Measurements from ENCODE around the gene EHBP1.

Gene EHBP1

GRCh38 chr2:62660582-62661262, 44.8 kb upstream of the EHBP1 start:
- Histone ChIP-seq H3K79me2 (ENCODE audit: insufficient read depth, low read depth) (no peaks in the 10 kb centered on the region), H3K4me2 (no peak overlapping the region), H3K27ac (no peak overlapping the region), H3K9ac (no peak overlapping the region), H3K4me3 (IDR thresholded peaks at IDR 0.05; ENCODE audit: insufficient read depth, low read depth, low read length) (no peak overlapping the region), H4K20me1 (ENCODE audit: insufficient read depth) (no peaks in the 10 kb centered on the region), H2AFZ (ENCODE audit: low read depth) (no peak overlapping the region), H3K36me3 (ENCODE audit: insufficient read depth) (no peaks in the 10 kb centered on the region), H3K4me1 (ENCODE audit: low read depth, poor library complexity, severe bottlenecking) (peaks cover 28% of the 10 kb centered on the region), H3K27me3 (ENCODE audit: insufficient read depth, low read depth) (no peaks in the 10 kb centered on the region)
- no peak for TF ChIP-seq CTCF (conservative IDR thresholded peaks at IDR 0.05; ENCODE audit: low read depth, low read length)

GRCh38 chr2:62661263-62661635, 44.3 kb upstream of the EHBP1 start:
- H3K4me3 ChIP-seq (IDR thresholded peaks at IDR 0.05; ENCODE audit: insufficient read depth, low read depth, low read length): no peak overlapping the region
- H4K20me1 ChIP-seq (ENCODE audit: insufficient read depth): no peaks in the 10 kb centered on the region
- no peaks in the 10 kb centered on the region for H3K79me2 ChIP-seq (ENCODE audit: insufficient read depth, low read depth)
- no peaks in the 10 kb centered on the region for H3K36me3 ChIP-seq (ENCODE audit: insufficient read depth)
- H3K27ac ChIP-seq: no peak overlapping the region
- H3K4me2 ChIP-seq: no peak overlapping the region
- no peak overlapping the region for H2AFZ ChIP-seq (ENCODE audit: low read depth)
- H3K27me3 ChIP-seq (ENCODE audit: insufficient read depth, low read depth): no peaks in the 10 kb centered on the region
- no peak for TF ChIP-seq CTCF (conservative IDR thresholded peaks at IDR 0.05; ENCODE audit: low read depth, low read length)
- no peak overlapping the region for H3K9ac ChIP-seq
- H3K4me1 ChIP-seq (ENCODE audit: low read depth, poor library complexity, severe bottlenecking): peaks cover 28% of the 10 kb centered on the region

DNA sequence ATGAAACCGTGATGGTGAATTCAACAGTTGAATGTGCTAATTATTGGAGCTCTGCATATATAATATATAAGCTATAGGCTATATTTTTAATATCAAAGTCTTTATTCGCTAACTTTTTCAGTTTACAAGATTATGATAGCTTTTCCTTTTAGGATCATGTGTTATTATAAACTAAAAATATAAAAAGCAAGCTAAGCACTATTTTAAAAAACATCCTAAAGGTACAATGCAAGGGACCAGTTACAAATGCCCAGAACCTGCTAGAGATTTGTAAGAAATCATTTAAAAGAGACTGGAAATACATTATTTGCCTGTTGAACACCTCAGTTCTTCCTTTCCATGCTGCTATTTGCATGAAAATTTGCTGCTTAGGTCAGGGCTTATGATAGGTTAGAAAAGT, 43.4 kb upstream of the EHBP1 start:
- Histone ChIP-seq H3K4me1 (ENCODE audit: low read depth, poor library complexity, severe bottlenecking) (peaks cover 28% of the 10 kb centered on the region), H3K27me3 (ENCODE audit: insufficient read depth, low read depth) (no peaks in the 10 kb centered on the region), H4K20me1 (ENCODE audit: insufficient read depth) (no peaks in the 10 kb centered on the region), H3K4me3 (IDR thresholded peaks at IDR 0.05; ENCODE audit: insufficient read depth, low read depth, low read length) (no peak overlapping the region), H3K4me2 (no peak overlapping the region), H2AFZ (ENCODE audit: low read depth) (no peak overlapping the region), H3K36me3 (ENCODE audit: insufficient read depth) (no peaks in the 10 kb centered on the region), H3K79me2 (ENCODE audit: insufficient read depth, low read depth) (no peaks in the 10 kb centered on the region), H3K9ac (no peak overlapping the region), H3K27ac (no peak overlapping the region)
- TF ChIP-seq CTCF (conservative IDR thresholded peaks at IDR 0.05; ENCODE audit: low read depth, low read length): no peak

GRCh38 chr2:62662554-62662953, 43.0 kb upstream of the EHBP1 start:
- TF ChIP-seq CTCF (conservative IDR thresholded peaks at IDR 0.05; ENCODE audit: low read depth, low read length): no peak
- no peaks in the 10 kb centered on the region for H3K79me2 ChIP-seq (ENCODE audit: insufficient read depth, low read depth)
- H3K4me1 ChIP-seq (ENCODE audit: low read depth, poor library complexity, severe bottlenecking): peaks cover 28% of the 10 kb centered on the region
- no peaks in the 10 kb centered on the region for H3K27me3 ChIP-seq (ENCODE audit: insufficient read depth, low read depth)
- H3K9ac ChIP-seq: no peak overlapping the region
- H3K4me2 ChIP-seq: no peak overlapping the region
- no peak overlapping the region for H3K4me3 ChIP-seq (IDR thresholded peaks at IDR 0.05; ENCODE audit: insufficient read depth, low read depth, low read length)
- H3K36me3 ChIP-seq (ENCODE audit: insufficient read depth): no peaks in the 10 kb centered on the region
- H3K27ac ChIP-seq: no peak overlapping the region
- no peaks in the 10 kb centered on the region for H4K20me1 ChIP-seq (ENCODE audit: insufficient read depth)
- no peak overlapping the region for H2AFZ ChIP-seq (ENCODE audit: low read depth)

Measured in KMS-11 (cell line).